ENCODE data around the gene TIMM29.

- no peak for TF ChIP-seq EZH2 (IDR thresholded peaks at IDR 0.05; ENCODE audit: borderline replicate concordance, insufficient read depth, low read length, poor library complexity, severe bottlenecking)
- TF ChIP-seq RAD21 (conservative IDR thresholded peaks at IDR 0.05) = no peak
- peak; percentile 11 for TF ChIP-seq TAF1 (IDR thresholded peaks at IDR 0.05; ENCODE audit: low read depth)
- TF ChIP-seq CTCF (IDR thresholded peaks at IDR 0.05; ENCODE audit: poor library complexity, severe bottlenecking) = no peak
Measured at GRCh38 chr19:10961073-10961860, 32.7 kb downstream of the TIMM29 start.

All from neural cell (in vitro differentiated cells).